Mesenchymal stem cell (in vitro differentiated cells and primary cell): Measurements from ENCODE around the gene SYT7.

Source experiments
- DNase-seq: peaks from one replicate; pipeline ENCODE4 v3.0.0-alpha.2; 2013
- H2AFZ ChIP-seq: one replicate; pipeline ENCODE4 v1.6.1; 2013; ENCODE audit warnings: low read depth, mild to moderate bottlenecking, control low read depth, inconsistent platforms, low read length, moderate library complexity
- H2AK5ac ChIP-seq: 2 replicates; pipeline ENCODE4 v1.6.1; 2013; ENCODE audit warnings: low read length, moderate library complexity, mild to moderate bottlenecking, inconsistent platforms; ENCODE audit not compliant: severe bottlenecking
- H2BK120ac ChIP-seq: one replicate; pipeline ENCODE4 v1.6.1; 2013; ENCODE audit warnings: low read depth, mild to moderate bottlenecking, inconsistent platforms, low read length, moderate library complexity
- H2BK12ac ChIP-seq, 2 experiments: one replicate each; pipeline ENCODE4 v1.6.1; 2013; ENCODE audit warnings: inconsistent platforms in 2 of 2, low read length in 2 of 2, mild to moderate bottlenecking in 2 of 2, moderate library complexity in 2 of 2, control low read depth in 1 of 2
- H2BK15ac ChIP-seq: one replicate; pipeline ENCODE4 v1.6.1; 2013; ENCODE audit warnings: mild to moderate bottlenecking, low read depth, inconsistent platforms; ENCODE audit not compliant: poor library complexity, severe bottlenecking
- H2BK5ac ChIP-seq: 2 replicates; pipeline ENCODE4 v1.6.1; 2013; ENCODE audit warnings: low read depth, mild to moderate bottlenecking, low read length, control low read depth, inconsistent platforms; ENCODE audit not compliant: poor library complexity, severe bottlenecking
- H3K14ac ChIP-seq, 2 experiments: one replicate each; pipeline ENCODE4 v1.6.1; 2013; ENCODE audit warnings: inconsistent platforms in 2 of 2, low read length in 2 of 2, control low read depth in 1 of 2, mild to moderate bottlenecking in 1 of 2, moderate library complexity in 1 of 2
- H3K18ac ChIP-seq, 2 experiments: one replicate each; pipeline ENCODE4 v1.6.1; 2013; ENCODE audit warnings: inconsistent platforms in 2 of 2, low read length in 2 of 2, control low read depth in 1 of 2, low read depth in 1 of 2, mild to moderate bottlenecking in 1 of 2
- H3K23ac ChIP-seq, 2 experiments: one replicate each; pipeline ENCODE4 v1.6.1; 2013; ENCODE audit warnings: inconsistent platforms in 2 of 2, low read length in 2 of 2, mild to moderate bottlenecking in 2 of 2, moderate library complexity in 2 of 2, control low read depth in 1 of 2
- H3K27ac ChIP-seq: 2 replicates; pipeline ENCODE4 v1.5.1; 2013; ENCODE audit warnings: mild to moderate bottlenecking, moderate library complexity, low read length, control low read depth, inconsistent platforms; ENCODE audit not compliant: poor library complexity, severe bottlenecking
- H3K27me3 ChIP-seq, 2 experiments: 2 replicates each; pipeline versions ENCODE4 v1.6.1 to v1.7.0; 2013; ENCODE audit warnings: low read length in 2 of 2, mild to moderate bottlenecking in 2 of 2, moderate library complexity in 2 of 2, control low read depth in 1 of 2, inconsistent platforms in 1 of 2; ENCODE audit not compliant: control insufficient read depth in 1 of 2, insufficient read depth in 1 of 2
- H3K36me3 ChIP-seq, 2 experiments: 2 replicates each; pipeline versions ENCODE4 v1.6.1 to v1.7.0; 2013; ENCODE audit warnings: low read length in 2 of 2, control low read depth in 1 of 2, inconsistent platforms in 1 of 2, low read depth in 1 of 2, mild to moderate bottlenecking in 1 of 2; ENCODE audit not compliant: insufficient read depth in 2 of 2, control insufficient read depth in 1 of 2
- H3K4ac ChIP-seq, 2 experiments: one replicate each; pipeline ENCODE4 v1.6.1; 2013; ENCODE audit warnings: inconsistent platforms in 2 of 2, low read length in 2 of 2, mild to moderate bottlenecking in 2 of 2, moderate library complexity in 2 of 2, control low read depth in 1 of 2, low read depth in 1 of 2
- H3K4me1 ChIP-seq: 2 replicates; pipeline ENCODE4 v1.6.1; 2013; ENCODE audit warnings: low read depth, low read length, control low read depth; ENCODE audit not compliant: control insufficient read depth, insufficient read depth
- H3K4me2 ChIP-seq: 2 replicates; pipeline ENCODE4 v1.6.1; 2013; ENCODE audit warnings: low read length, mild to moderate bottlenecking, inconsistent platforms; ENCODE audit not compliant: poor library complexity, severe bottlenecking
- H3K4me3 ChIP-seq, 2 experiments: 2 replicates each; pipeline versions ENCODE4 v1.5.1 to v1.7.0; 2013; ENCODE audit warnings: low read length in 2 of 2, mild to moderate bottlenecking in 2 of 2, control low read depth in 1 of 2, low read depth in 1 of 2; ENCODE audit not compliant: insufficient read depth in 1 of 2
- H3K79me1 ChIP-seq: replicated peaks from 2 replicates; pipeline ENCODE4 v1.6.1; 2013; ENCODE audit warnings: mild to moderate bottlenecking, control low read depth, low read length, inconsistent platforms; ENCODE audit not compliant: poor library complexity, severe bottlenecking
- H3K9ac ChIP-seq: 2 replicates; pipeline ENCODE4 v1.7.0; 2013; ENCODE audit warnings: mild to moderate bottlenecking, low read length, moderate library complexity
- H3K9me3 ChIP-seq: 2 replicates; pipeline ENCODE4 v1.7.0; 2013; ENCODE audit warnings: mild to moderate bottlenecking, low read length; ENCODE audit not compliant: control insufficient read depth
- H4K8ac ChIP-seq: one replicate; pipeline ENCODE4 v1.6.1; 2013; ENCODE audit warnings: inconsistent platforms, mild to moderate bottlenecking, low read length, moderate library complexity
- H4K91ac ChIP-seq: one replicate; pipeline ENCODE4 v1.6.1; 2013; ENCODE audit warnings: mild to moderate bottlenecking, low read length, inconsistent platforms
- WGBS: methylation state at CpG from one replicate; pipeline ENCODE4 v1.1.7; 2013; ENCODE audit warnings: mixed read lengths; 5-methylcytosine and 5-hydroxymethylcytosine counted together

The SYT7 gene

GRCh38 chr11:61542705-61543104 lies 38.2 kb downstream of the SYT7 start:
- no peak overlapping the region for H3K18ac ChIP-seq
- no peak overlapping the region for H2BK120ac ChIP-seq
- H3K14ac ChIP-seq = no peak overlapping the region
- H2BK12ac ChIP-seq = no peak overlapping the region
- no peaks in the 10 kb centered on the region for H3K9me3 ChIP-seq
- H3K27me3 ChIP-seq = peaks cover 2 to 47% of the 10 kb centered on the region in 2 experiments
- no peak overlapping the region for H2AFZ ChIP-seq
- WGBS = 79% methylated on average over 16 of the region's 16 CpGs
- H3K4me2 ChIP-seq = no peak overlapping the region
- no peak overlapping the region for H3K27ac ChIP-seq
- H3K4me3 ChIP-seq = no peak overlapping the region
- H3K4me1 ChIP-seq = peaks cover 8% of the 10 kb centered on the region
- H3K23ac ChIP-seq = no peak overlapping the region
- H4K91ac ChIP-seq = no peak overlapping the region
- no peak overlapping the region for H4K8ac ChIP-seq
- no peaks in the 10 kb centered on the region for H3K36me3 ChIP-seq
- no peak overlapping the region for H2AK5ac ChIP-seq
- no peaks in the 10 kb centered on the region for H3K79me1 ChIP-seq
- H2BK5ac ChIP-seq = no peak overlapping the region
- no peak overlapping the region for H2BK15ac ChIP-seq
- H3K9ac ChIP-seq = no peak overlapping the region
- H3K4ac ChIP-seq = no peak overlapping the region
- no peak for DNase-seq

DNA sequence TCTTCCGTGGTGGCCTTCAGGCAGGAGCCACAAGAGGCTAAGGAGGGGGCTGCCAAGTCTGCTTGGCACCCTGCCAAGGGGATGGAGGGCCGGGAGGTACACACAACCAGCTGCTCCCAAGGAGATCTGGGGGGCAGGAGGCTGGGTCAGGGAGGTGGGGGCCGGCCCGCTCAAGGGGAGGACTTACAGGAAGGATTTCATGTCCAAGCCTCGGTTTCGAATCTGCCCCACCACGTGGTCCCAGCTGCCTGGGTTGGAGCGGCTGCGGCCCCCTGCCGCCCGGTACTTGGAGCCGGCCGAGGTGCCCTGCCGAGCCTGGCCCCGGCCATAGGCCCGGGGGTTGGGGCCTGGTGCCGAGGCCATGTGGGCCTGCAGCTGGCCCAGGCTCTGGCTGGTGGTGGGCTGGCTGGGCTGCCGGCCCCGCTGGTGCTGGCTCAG lies 38.8 kb downstream of the SYT7 start:
- Histone ChIP-seq H3K27ac (no peak overlapping the region), H3K4me1 (peaks cover 8% of the 10 kb centered on the region), H3K14ac (no peak overlapping the region), H3K36me3 (no peaks in the 10 kb centered on the region), H3K27me3 (peaks cover 0 to 45% of the 10 kb centered on the region in 2 experiments), H3K18ac (no peak overlapping the region), H3K4me3 (no peak overlapping the region), H2BK12ac (no peak overlapping the region), H4K8ac (no peak overlapping the region), H3K23ac (no peak overlapping the region), H2AFZ (no peak overlapping the region), H2BK15ac (no peak overlapping the region), H2AK5ac (no peak overlapping the region), H4K91ac (no peak overlapping the region), H3K4ac (no peak overlapping the region), H3K4me2 (no peak overlapping the region), H3K9ac (no peak overlapping the region), H2BK5ac (no peak overlapping the region), H2BK120ac (no peak overlapping the region), H3K79me1 (no peaks in the 10 kb centered on the region), H3K9me3 (no peaks in the 10 kb centered on the region)
- 62% methylated on average over 17 of the region's 19 CpGs for WGBS
- DNase-seq = no peak

- no peak overlapping the region for H3K4ac ChIP-seq
- no peak overlapping the region for H2AFZ ChIP-seq
- no peak overlapping the region for H3K23ac ChIP-seq
- H3K4me1 ChIP-seq = peaks cover 8% of the 10 kb centered on the region
- 21% methylated on average over 3 of the region's 3 CpGs for WGBS
- H2BK5ac ChIP-seq = no peak overlapping the region
- no peak overlapping the region for H3K9ac ChIP-seq
- no peaks in the 10 kb centered on the region for H3K36me3 ChIP-seq
- no peak overlapping the region for H3K18ac ChIP-seq
- no peak overlapping the region for H3K4me3 ChIP-seq
- H3K14ac ChIP-seq = no peak overlapping the region
- no peaks in the 10 kb centered on the region for H3K9me3 ChIP-seq
- no peak overlapping the region for H2AK5ac ChIP-seq
- no peaks in the 10 kb centered on the region for H3K79me1 ChIP-seq
- H3K27ac ChIP-seq = no peak overlapping the region
- H2BK12ac ChIP-seq = no peak overlapping the region
- H2BK120ac ChIP-seq = no peak overlapping the region
- peaks cover 0 to 49% of the 10 kb centered on the region in 2 experiments for H3K27me3 ChIP-seq
- no peak for DNase-seq
- no peak overlapping the region for H2BK15ac ChIP-seq
- H4K91ac ChIP-seq = no peak overlapping the region
- no peak overlapping the region for H3K4me2 ChIP-seq
- no peak overlapping the region for H4K8ac ChIP-seq
Observed at GRCh38 chr11:61541598-61541997, 39.3 kb downstream of the SYT7 start.

GRCh38 chr11:61540528-61540927 lies 40.3 kb downstream of the SYT7 start:
- no peak overlapping the region for H3K14ac ChIP-seq
- H2BK5ac ChIP-seq = no peak overlapping the region
- no peak for DNase-seq
- H2BK15ac ChIP-seq = no peak overlapping the region
- H3K9ac ChIP-seq = no peak overlapping the region
- H2AFZ ChIP-seq = no peak overlapping the region
- no peak overlapping the region for H2BK120ac ChIP-seq
- H2BK12ac ChIP-seq = no peak overlapping the region
- H3K4me3 ChIP-seq = no peak overlapping the region
- H4K8ac ChIP-seq = no peak overlapping the region
- WGBS = 68% methylated on average over 7 of the region's 9 CpGs
- H3K4ac ChIP-seq = no peak overlapping the region
- H3K18ac ChIP-seq = no peak overlapping the region
- peaks cover 6 to 56% of the 10 kb centered on the region in 2 experiments for H3K27me3 ChIP-seq
- peaks cover 8% of the 10 kb centered on the region for H3K4me1 ChIP-seq
- no peaks in the 10 kb centered on the region for H3K9me3 ChIP-seq
- H3K4me2 ChIP-seq = no peak overlapping the region
- H3K79me1 ChIP-seq = no peaks in the 10 kb centered on the region
- H3K27ac ChIP-seq = no peak overlapping the region
- no peaks in the 10 kb centered on the region for H3K36me3 ChIP-seq
- H2AK5ac ChIP-seq = no peak overlapping the region
- H4K91ac ChIP-seq = no peak overlapping the region
- H3K23ac ChIP-seq = no peak overlapping the region
